Adrenal gland (tissue), 12 donors: ENCODE measurements around the gene ODAD3. TPM values are rescaled to one million over a fixed set of nuclear protein-coding genes. Genes with fewer than 3 reads are reported as not detected.
"Not testable (repeated sequence)": the region's sequence is repeated elsewhere in the genome, so short reads cannot be mapped to it uniquely, and the experiment has no call there.

Source experiments
- DNase-seq, 7 donors: peaks; one replicate each; pipeline ENCODE4 v3.0.0-alpha.2; 2019 to 2020
- H3K27ac ChIP-seq, 5 donors: fragments of 200-600 bp; sonication (generic) in 4 of 5; 1 replicate in 3 of 5; 2 replicates in 2 of 5; pipeline versions ENCODE4 v1.5.1 to v1.8.0; 2016 to 2020; ENCODE audit warnings: mild to moderate bottlenecking in 1 of 5
- H3K27me3 ChIP-seq: fragments of 200-600 bp; 2 replicates; pipeline ENCODE4 v1.8.0; 2021
- H3K36me3 ChIP-seq, 2 donors: fragments of 200-600 bp; replicated peaks in 1 of 2; 1 replicate in 1 of 2; 2 replicates in 1 of 2; pipeline versions ENCODE4 v1.5.1 to v1.8.0; 2018 to 2022
- H3K4me1 ChIP-seq, 2 donors: fragments of 200-600 bp; replicated peaks in 1 of 2; 1 replicate in 1 of 2; 2 replicates in 1 of 2; pipeline versions ENCODE4 v1.5.1 to v1.8.0; 2018 to 2021
- H3K4me3 ChIP-seq, 4 donors: fragments of 200-600 bp; sonication (generic) in 3 of 4; one replicate each; pipeline ENCODE4 v1.5.1; 2016 to 2018
- H3K9me3 ChIP-seq, 3 donors: fragments of 200-600 bp; sonication (generic) in 1 of 3; replicated peaks in 1 of 3; 1 replicate in 2 of 3; 2 replicates in 1 of 3; pipeline versions ENCODE4 v1.5.1 to v1.8.0; 2016 to 2021
- POLR2A ChIP-seq, 2 donors: fragments of 450-650 bp; IDR thresholded peaks; one replicate each; pipeline ENCODE4 v1.6.1; 2017; ENCODE audit warnings: antibody characterized with exemption in 2 of 2, mild to moderate bottlenecking in 2 of 2, moderate library complexity in 1 of 2
- WGBS, 4 donors: extraction: QIAGEN DNeasy Blood & Tissue Kit in 2 of 4; methylation state at CpG; one replicate each; pipeline versions ENCODE4 v1.1.5 to v1.1.7; 2013 to 2017; 5-methylcytosine and 5-hydroxymethylcytosine counted together
- intact Hi-C, 2 donors: fragments of 100-400 bp; cut with DNase I; formaldehyde crosslinking; loops; one replicate each; pipeline versions ENCODE4 v1.14.1 to v1.15.0; 2022 to 2023
- polyA plus RNA-seq, 3 donors: library from polyadenylated mRNA; stranded (reverse); fragments of 200-250 nt in 2 of 3; fragments of 350-450 nt in 1 of 3; fragmentation: Illumina TruSeq in 1 of 3; extraction: RNeasy Lipid Tissue Mini Kit (QIAGEN cat#74804) in 1 of 3; gene quantifications; one replicate each; pipeline ENCODE4 v1.2.3, GENCODE V29; 2013 to 2014
- total RNA-seq, 9 donors: library from RNA; depleted of rRNA in 4 of 9; stranded (reverse); fragments of >200 nt in 4 of 9; fragments of 120-200 nt in 1 of 9; fragmentation: NEBNext Ultra II Directional in 1 of 9; extraction: Animal tissue kit (Norgen Biotek cat#: 25700) in 1 of 9; gene quantifications; one replicate each; pipeline versions ENCODE4 v1.1.0 to v1.2.4, GENCODE V29; 2013 to 2023
- TF ChIP-seq, protein P1 (sequence below), 6 experiments: fragments of 450-650 bp in 4 of 6; fragments of 200-600 bp in 2 of 6; sonication (generic) in 1 of 6; IDR thresholded peaks; 1 replicate in 5 of 6; 2 replicates in 1 of 6; pipeline versions ENCODE4 v1.5.1 to v1.8.0; 2016 to 2021; ENCODE audit warnings: antibody characterized with exemption in 6 of 6, mild to moderate bottlenecking in 2 of 6, moderate library complexity in 1 of 6
- donor health status: healthy with polysubstance abuse.
- donor health status: Bipolar disorder and iron deficiency.
- donor health status: DM: yes; HTN: yes; CAD: no.
- donor health status: DM: no; HTN: no; CAD: no.
- donor health status: DM: no; HTN: no; CAD: no.
- donor health status: DM: yes; HTN: yes; CAD: no.

ODAD3 gene
- total and polyA plus RNA-seq, 12 donors = 0.69 to 7.9 (median 3.3) TPM

DNA sequence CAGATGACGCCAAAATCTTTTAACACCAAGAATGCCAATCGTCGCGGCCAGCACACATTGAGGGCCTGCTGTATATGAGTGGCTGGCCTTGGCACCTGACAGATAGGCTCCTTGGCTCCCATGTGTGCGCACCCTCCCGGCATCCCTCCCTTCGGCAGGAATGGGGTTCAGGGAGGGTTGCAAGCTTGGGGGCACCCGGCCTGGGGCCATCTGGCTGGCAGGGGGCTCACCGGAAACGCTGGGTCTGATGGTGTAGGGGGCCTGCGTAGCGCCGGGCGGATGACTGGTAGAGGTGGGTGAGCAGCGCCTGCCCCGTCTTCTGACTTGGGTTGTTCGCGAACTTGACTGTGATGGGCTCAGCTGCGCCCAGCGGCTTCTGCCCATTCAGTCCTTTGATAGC, 22.9 kb upstream of the ODAD3 start:
- intact Hi-C loops = no loop called here
- H3K4me3 ChIP-seq = no peak overlapping the region
- no peaks in the 10 kb centered on the region for H3K9me3 ChIP-seq
- no peaks in the 10 kb centered on the region for H3K36me3 ChIP-seq
- H3K27ac ChIP-seq = no peak overlapping the region
- DNase-seq = no peak
- TF ChIP-seq, protein P1, sequence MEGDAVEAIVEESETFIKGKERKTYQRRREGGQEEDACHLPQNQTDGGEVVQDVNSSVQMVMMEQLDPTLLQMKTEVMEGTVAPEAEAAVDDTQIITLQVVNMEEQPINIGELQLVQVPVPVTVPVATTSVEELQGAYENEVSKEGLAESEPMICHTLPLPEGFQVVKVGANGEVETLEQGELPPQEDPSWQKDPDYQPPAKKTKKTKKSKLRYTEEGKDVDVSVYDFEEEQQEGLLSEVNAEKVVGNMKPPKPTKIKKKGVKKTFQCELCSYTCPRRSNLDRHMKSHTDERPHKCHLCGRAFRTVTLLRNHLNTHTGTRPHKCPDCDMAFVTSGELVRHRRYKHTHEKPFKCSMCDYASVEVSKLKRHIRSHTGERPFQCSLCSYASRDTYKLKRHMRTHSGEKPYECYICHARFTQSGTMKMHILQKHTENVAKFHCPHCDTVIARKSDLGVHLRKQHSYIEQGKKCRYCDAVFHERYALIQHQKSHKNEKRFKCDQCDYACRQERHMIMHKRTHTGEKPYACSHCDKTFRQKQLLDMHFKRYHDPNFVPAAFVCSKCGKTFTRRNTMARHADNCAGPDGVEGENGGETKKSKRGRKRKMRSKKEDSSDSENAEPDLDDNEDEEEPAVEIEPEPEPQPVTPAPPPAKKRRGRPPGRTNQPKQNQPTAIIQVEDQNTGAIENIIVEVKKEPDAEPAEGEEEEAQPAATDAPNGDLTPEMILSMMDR (IDR thresholded peaks at IDR 0.05) = no peak
- TF ChIP-seq POLR2A (IDR thresholded peaks at IDR 0.05) = no peak
- H3K4me1 ChIP-seq = peaks cover 0 to 5% of the 10 kb centered on the region in 2 donors
- 84 to 87% (median 85%) methylated on average over 10 to 20 of the region's 20 CpGs for WGBS, 4 donors
- no peaks in the 10 kb centered on the region for H3K27me3 ChIP-seq

DNA sequence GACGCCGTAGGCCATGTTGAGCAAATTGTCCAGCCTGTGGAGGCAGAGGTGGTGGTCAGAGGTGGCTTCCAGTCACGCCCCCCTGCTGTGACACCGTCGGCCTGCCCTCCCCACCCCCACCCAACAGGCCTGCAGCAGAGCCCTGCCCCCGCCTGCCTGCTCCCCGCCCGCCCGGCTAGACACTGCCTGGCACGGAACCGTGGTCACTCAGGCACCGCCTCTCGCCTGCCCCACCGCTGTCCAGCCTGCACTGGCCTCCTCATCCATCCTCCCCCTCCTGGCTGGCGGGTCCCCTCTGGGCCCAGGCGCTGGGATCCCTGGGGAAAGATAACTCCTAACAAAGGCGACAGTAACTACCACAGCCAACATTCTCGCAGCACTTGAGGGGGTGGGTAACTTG, 22.2 kb upstream of the ODAD3 start:
- Histone ChIP-seq H3K27me3 (no peaks in the 10 kb centered on the region), H3K27ac (no peak overlapping the region), H3K4me1 (peaks cover 0 to 5% of the 10 kb centered on the region in 2 donors), H3K4me3 (no peak overlapping the region), H3K9me3 (no peaks in the 10 kb centered on the region), H3K36me3 (no peaks in the 10 kb centered on the region)
- peak in 1 of 7 donors; percentile 20 for DNase-seq
- no peak for TF ChIP-seq POLR2A (IDR thresholded peaks at IDR 0.05)
- TF ChIP-seq, protein P1 (IDR thresholded peaks at IDR 0.05) = no peak
- 50 to 65% (median 54%) methylated on average over 8 to 18 of the region's 18 CpGs for WGBS, 4 donors
- intact Hi-C loops = no loop called here

DNA sequence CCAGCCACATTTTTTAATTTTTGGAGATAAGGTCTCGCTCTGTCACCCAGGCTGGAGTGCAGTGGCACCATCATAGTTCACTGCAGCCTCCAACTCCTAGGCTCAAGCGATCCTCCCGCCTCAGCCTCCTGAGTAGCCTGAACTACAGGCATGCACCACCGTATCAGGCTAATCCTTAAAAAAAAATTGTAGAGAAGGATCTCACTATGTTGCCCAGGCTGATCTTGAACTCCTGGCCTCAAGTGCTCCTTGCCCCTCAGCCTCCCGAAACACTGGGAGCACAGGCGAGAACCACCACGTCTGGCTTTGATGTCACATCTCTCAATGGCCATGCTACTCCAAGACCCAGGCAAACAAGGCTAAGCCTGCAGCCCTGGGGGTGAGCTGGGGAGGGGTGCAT, 21.7 kb upstream of the ODAD3 start:
- no peak for TF ChIP-seq POLR2A (IDR thresholded peaks at IDR 0.05)
- TF ChIP-seq, protein P1 (IDR thresholded peaks at IDR 0.05) = no peak
- no peaks in the 10 kb centered on the region for H3K27me3 ChIP-seq
- intact Hi-C loops = no loop called here

GRCh38 chr19:11455233-11455554, 20.3 kb upstream of the ODAD3 start:
- DNase-seq, H3K4me3 ChIP-seq, H3K9me3 ChIP-seq, H3K27ac ChIP-seq, H3K4me1 ChIP-seq, H3K36me3 ChIP-seq, intact Hi-C loops, H3K27me3 ChIP-seq: not testable (repeated sequence)
- 84 to 97% (median 90%) methylated on average over 9 of the region's 9 CpGs for WGBS, 4 donors

More for the DNA sequence above, 21.7 kb upstream of the ODAD3 start:
- Histone ChIP-seq H3K27ac (no peak overlapping the region), H3K9me3 (no peaks in the 10 kb centered on the region), H3K4me1 (peaks cover 0 to 5% of the 10 kb centered on the region in 2 donors), H3K4me3 (no peak overlapping the region), H3K36me3 (no peaks in the 10 kb centered on the region)
- WGBS, 4 donors = 87 to 95% (median 94%) methylated on average over 4 to 7 of the region's 7 CpGs
- no peak for DNase-seq

- intact Hi-C loops = no loop called here
- Histone ChIP-seq H3K9me3 (no peaks in the 10 kb centered on the region), H3K27me3 (no peaks in the 10 kb centered on the region), H3K4me3 (peak overlapping the region in 2 of 4 donors; percentile 11 to 35), H3K36me3 (peaks cover 0 to 19% of the 10 kb centered on the region in 2 donors), H3K27ac (peak overlapping the region in 1 of 5 donors; percentile 70), H3K4me1 (peaks cover 0 to 5% of the 10 kb centered on the region in 2 donors)
- DNase-seq = no peak
- TF ChIP-seq, protein P1 (IDR thresholded peaks at IDR 0.05) = peak in 5 of 6 experiments; percentile 18 to 37 (median 30)
- TF ChIP-seq POLR2A (IDR thresholded peaks at IDR 0.05) = no peak
- 62 to 78% (median 65%) methylated on average over 20 to 27 of the region's 27 CpGs for WGBS, 4 donors
Measured at GRCh38 chr19:11453468-11454341, 18.8 kb upstream of the ODAD3 start.
